Activated CD8-positive, alpha-beta memory T cell treated with anti-CD3 and anti-CD28 coated beads, Interleukin-2, amount 50 U/mL, for 48 hours (primary cell): ENCODE measurements around the gene LRRN2.
"Not testable (repeated sequence)": the region's sequence is repeated elsewhere in the genome, so short reads cannot be mapped to it uniquely, and the experiment has no call there.

Experiments
- DNase-seq: peaks from one replicate; pipeline ENCODE4 v3.0.0-alpha.2; 2020

The LRRN2 gene

GRCh38 chr1:204570021-204570420 lies 115.5 kb downstream of the LRRN2 start:
- DNase-seq, result not testable (repeated sequence)

GRCh38 chr1:204569478-204569877 lies 116.1 kb downstream of the LRRN2 start:
- no peak for DNase-seq

- DNase-seq, result no peak
Measured at GRCh38 chr1:204568576-204569315, 116.8 kb downstream of the LRRN2 start.
